SU-DHL-6 (cell line): ENCODE results near the gene PTPRN2.

Experiments used
- H2AFZ ChIP-seq: fragments of 200-600 bp; sonication (generic); 2 replicates; pipeline ENCODE4 v1.6.1; 2014; ENCODE audit warnings: low read depth, mild to moderate bottlenecking, moderate library complexity, mixed read lengths, antibody characterized with exemption, low read length; ENCODE audit not compliant: severe bottlenecking
- H3F3A ChIP-seq: fragments of 200-600 bp; shearing (Covaris generic); 2 replicates; pipeline ENCODE4 v1.6.0; 2016; ENCODE audit warnings: antibody characterized with exemption, mild to moderate bottlenecking; ENCODE audit not compliant: insufficient read depth
- H3K27ac ChIP-seq: fragments of 200-600 bp; sonication (generic); 2 replicates; pipeline ENCODE4 v1.5.1; 2016; ENCODE audit warnings: low read depth, mild to moderate bottlenecking, low read length, moderate library complexity, mixed read lengths
- H3K27me3 ChIP-seq: fragments of 200-600 bp; sonication (generic), shearing (Covaris generic); 2 replicates; pipeline ENCODE4 v1.6.0; 2014; ENCODE audit warnings: mild to moderate bottlenecking, low read length
- H3K36me3 ChIP-seq: fragments of 200-600 bp; sonication (generic); 2 replicates; pipeline ENCODE4 v1.6.1; 2014; ENCODE audit warnings: mild to moderate bottlenecking, low read length, mixed read lengths
- H3K4me2 ChIP-seq: fragments of 300-600, 200-600 bp; shearing (Covaris generic), sonication (generic); 2 replicates; pipeline ENCODE4 v1.6.0; 2014; ENCODE audit warnings: low read length, low read depth, mild to moderate bottlenecking; ENCODE audit not compliant: poor library complexity, severe bottlenecking
- H3K4me3 ChIP-seq: fragments of 200-600 bp; sonication (generic); 2 replicates; pipeline ENCODE4 v1.5.1; 2014; ENCODE audit warnings: antibody characterized with exemption, low read length, mild to moderate bottlenecking, mixed read lengths; ENCODE audit not compliant: insufficient read depth, poor library complexity, severe bottlenecking
- H3K79me2 ChIP-seq: fragments of 200-600 bp; sonication (generic); 2 replicates; pipeline ENCODE4 v1.6.1; 2014; ENCODE audit warnings: mild to moderate bottlenecking, low read length, moderate library complexity; ENCODE audit not compliant: insufficient read depth
- H3K9ac ChIP-seq: fragments of 200-600 bp; sonication (generic); 2 replicates; pipeline ENCODE4 v1.7.0; 2014; ENCODE audit warnings: mild to moderate bottlenecking, low read length
- H3K9me2 ChIP-seq: fragments of 200-600 bp; sonication (generic); replicated peaks from 2 replicates; pipeline ENCODE4 v1.6.1; 2014; ENCODE audit warnings: low read length; ENCODE audit not compliant: insufficient read depth
- H3K9me3 ChIP-seq: fragments of 200-600 bp; sonication (generic); 2 replicates; pipeline ENCODE4 v1.6.1; 2014; ENCODE audit warnings: low read length, mixed read lengths; ENCODE audit not compliant: insufficient read depth
- H4K20me1 ChIP-seq: fragments of 200-600 bp; sonication (generic); 2 replicates; pipeline ENCODE4 v1.6.1; 2014; ENCODE audit warnings: low read depth, mild to moderate bottlenecking, antibody characterized with exemption, low read length, moderate library complexity, mixed read lengths
- CTCF ChIP-seq: fragments of 200-600 bp; sonication (generic); IDR thresholded peaks from one replicate; pipeline ENCODE4 v1.5.1; 2017; ENCODE audit warnings: antibody characterized with exemption, mild to moderate bottlenecking, low read length, moderate library complexity; ENCODE audit not compliant: insufficient read depth, poor library complexity, severe bottlenecking
- EZH2phosphoT487 ChIP-seq: fragments of 200-600 bp; sonication (generic), shearing (Covaris generic); conservative IDR thresholded peaks from 2 replicates; pipeline ENCODE4 v1.6.1; 2018; ENCODE audit warnings: mild to moderate bottlenecking, antibody characterized with exemption, low read length, moderate library complexity, mixed read lengths

The PTPRN2 gene

GRCh38 chr7:157944051-157944450, 643.6 kb downstream of the PTPRN2 start:
- no peak overlapping the region for H3K4me2 ChIP-seq
- no peak overlapping the region for H3K4me3 ChIP-seq

GRCh38 chr7:157943561-157943960, 644.1 kb downstream of the PTPRN2 start:
- Histone ChIP-seq H3K36me3 (no peaks in the 10 kb centered on the region), H4K20me1 (no peaks in the 10 kb centered on the region), H3K9me3 (no peaks in the 10 kb centered on the region), H3K9ac (no peak overlapping the region), H3K79me2 (no peaks in the 10 kb centered on the region), H3F3A (no peaks in the 10 kb centered on the region), H3K9me2 (no peaks in the 10 kb centered on the region), H2AFZ (no peak overlapping the region), H3K27me3 (no peaks in the 10 kb centered on the region), H3K4me2 (no peak overlapping the region), H3K27ac (no peak overlapping the region), H3K4me3 (no peak overlapping the region)
- no peak for TF ChIP-seq EZH2phosphoT487
- TF ChIP-seq CTCF = no peak

More at GRCh38 chr7:157944051-157944450, 643.6 kb downstream of the PTPRN2 start:
- no peaks in the 10 kb centered on the region for H3K9me3 ChIP-seq
- no peaks in the 10 kb centered on the region for H3K36me3 ChIP-seq
- H3K27me3 ChIP-seq = no peaks in the 10 kb centered on the region
- H3K9ac ChIP-seq = no peak overlapping the region
- no peak overlapping the region for H3K27ac ChIP-seq
- H3K9me2 ChIP-seq = no peaks in the 10 kb centered on the region
- H4K20me1 ChIP-seq = no peaks in the 10 kb centered on the region
- TF ChIP-seq CTCF = no peak
- no peak for TF ChIP-seq EZH2phosphoT487
- H3K79me2 ChIP-seq = no peaks in the 10 kb centered on the region
- H2AFZ ChIP-seq = no peak overlapping the region
- no peaks in the 10 kb centered on the region for H3F3A ChIP-seq

- no peaks in the 10 kb centered on the region for H3K27me3 ChIP-seq
- no peak overlapping the region for H3K4me3 ChIP-seq
- no peak overlapping the region for H3K9ac ChIP-seq
- H2AFZ ChIP-seq = no peak overlapping the region
- no peaks in the 10 kb centered on the region for H3F3A ChIP-seq
- H4K20me1 ChIP-seq = no peaks in the 10 kb centered on the region
- no peaks in the 10 kb centered on the region for H3K36me3 ChIP-seq
- no peaks in the 10 kb centered on the region for H3K9me3 ChIP-seq
- no peaks in the 10 kb centered on the region for H3K79me2 ChIP-seq
- TF ChIP-seq EZH2phosphoT487 (no peak), CTCF (no peak)
- H3K4me2 ChIP-seq = no peak overlapping the region
- no peaks in the 10 kb centered on the region for H3K9me2 ChIP-seq
- no peak overlapping the region for H3K27ac ChIP-seq
Observed at GRCh38 chr7:157941210-157941609, 646.4 kb downstream of the PTPRN2 start.
